Panc1 (cell line): Measurements from ENCODE around the gene C2orf80.

Source experiments
- POLR2AphosphoS5 ChIP-seq: IDR thresholded peaks from 2 replicates; pipeline ENCODE4 v1.6.1; 2012; ENCODE audit warnings: mild to moderate bottlenecking, low read depth, low read length, moderate library complexity
- TCF7L2 ChIP-seq: IDR thresholded peaks from 2 replicates; pipeline ENCODE4 v1.6.1; 2011; ENCODE audit warnings: mild to moderate bottlenecking, low read depth, low read length, inconsistent platforms

DNA sequence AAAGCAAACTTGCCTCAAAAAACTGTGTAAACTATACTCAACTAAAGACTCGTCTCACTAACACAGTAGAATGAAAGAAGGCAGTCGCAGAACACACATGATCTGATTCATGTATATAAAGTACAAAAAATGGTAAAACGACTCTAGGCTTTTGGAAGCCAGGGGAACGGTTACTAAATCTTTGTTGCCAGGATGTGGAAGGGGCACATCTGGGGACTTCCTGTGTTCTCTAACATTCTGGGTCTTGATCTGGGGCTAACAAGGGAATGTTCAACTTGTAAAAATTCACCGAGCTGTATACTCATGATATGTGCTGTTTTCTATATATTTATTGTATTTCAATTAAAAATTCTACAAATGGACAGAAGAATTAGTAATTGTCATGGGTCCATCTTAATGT is 14.3 kb upstream of the C2orf80 start:
- TF ChIP-seq POLR2AphosphoS5 (no peak), TCF7L2 (no peak)
